Measurements from ENCODE around the gene MAPK14.

Gene MAPK14

DNA sequence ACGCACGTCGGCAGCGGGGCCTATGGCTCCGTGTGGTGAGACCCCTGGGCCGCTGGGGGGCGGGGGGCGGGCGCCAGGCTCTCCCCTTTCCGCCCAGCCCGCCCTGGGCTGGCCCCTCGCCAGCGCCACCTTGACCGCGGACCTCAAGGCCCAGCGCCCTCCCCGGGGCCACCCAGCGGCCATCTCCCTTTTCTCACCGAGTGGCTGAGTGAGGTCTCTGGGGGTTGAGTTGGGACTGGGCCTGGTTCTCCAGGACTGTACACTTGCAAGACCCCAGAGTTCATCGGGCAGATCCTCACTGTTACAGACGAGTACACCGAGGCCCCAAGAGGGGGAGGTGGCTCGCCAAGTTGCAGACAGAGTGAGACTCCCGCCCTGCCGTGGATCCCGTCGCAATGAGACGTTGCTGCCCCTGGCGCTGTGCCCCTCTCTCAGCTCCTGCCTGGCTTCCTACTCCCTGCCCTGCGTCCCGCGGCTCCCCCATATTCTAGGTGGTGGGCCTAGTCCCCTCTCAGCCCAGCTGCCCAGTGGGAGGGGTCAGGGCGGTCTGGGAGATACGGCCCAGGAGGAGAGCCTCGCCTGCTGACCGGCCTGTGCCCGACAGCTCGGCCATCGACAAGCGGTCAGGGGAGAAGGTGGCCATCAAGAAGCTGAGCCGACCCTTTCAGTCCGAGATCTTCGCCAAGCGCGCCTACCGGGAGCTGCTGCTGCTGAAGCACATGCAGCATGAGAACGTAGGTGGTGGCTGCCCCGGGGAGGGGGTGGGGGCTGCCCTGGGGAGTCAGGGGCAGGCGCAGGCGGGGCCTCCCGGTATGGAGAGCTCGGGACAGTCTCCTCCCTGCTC, 103.3 kb downstream of the MAPK14 start:
- Mint-ChIP-seq H3K4me3 (peak overlapping the region; percentile 58), H3K4me1 (peaks cover 42% of the 10 kb centered on the region), H3K9me3 (no peaks in the 10 kb centered on the region), H3K36me3 (ENCODE audit: low read depth) (no peaks in the 10 kb centered on the region), H3K27me3 (ENCODE audit: low read depth, poor library complexity) (peaks cover 56% of the 10 kb centered on the region), H3K27ac (no peak overlapping the region)
- peak; percentile 44 for DNase-seq
- TF ChIP-seq, protein P1, sequence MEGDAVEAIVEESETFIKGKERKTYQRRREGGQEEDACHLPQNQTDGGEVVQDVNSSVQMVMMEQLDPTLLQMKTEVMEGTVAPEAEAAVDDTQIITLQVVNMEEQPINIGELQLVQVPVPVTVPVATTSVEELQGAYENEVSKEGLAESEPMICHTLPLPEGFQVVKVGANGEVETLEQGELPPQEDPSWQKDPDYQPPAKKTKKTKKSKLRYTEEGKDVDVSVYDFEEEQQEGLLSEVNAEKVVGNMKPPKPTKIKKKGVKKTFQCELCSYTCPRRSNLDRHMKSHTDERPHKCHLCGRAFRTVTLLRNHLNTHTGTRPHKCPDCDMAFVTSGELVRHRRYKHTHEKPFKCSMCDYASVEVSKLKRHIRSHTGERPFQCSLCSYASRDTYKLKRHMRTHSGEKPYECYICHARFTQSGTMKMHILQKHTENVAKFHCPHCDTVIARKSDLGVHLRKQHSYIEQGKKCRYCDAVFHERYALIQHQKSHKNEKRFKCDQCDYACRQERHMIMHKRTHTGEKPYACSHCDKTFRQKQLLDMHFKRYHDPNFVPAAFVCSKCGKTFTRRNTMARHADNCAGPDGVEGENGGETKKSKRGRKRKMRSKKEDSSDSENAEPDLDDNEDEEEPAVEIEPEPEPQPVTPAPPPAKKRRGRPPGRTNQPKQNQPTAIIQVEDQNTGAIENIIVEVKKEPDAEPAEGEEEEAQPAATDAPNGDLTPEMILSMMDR (IDR thresholded peaks at IDR 0.05): no peak

DNA sequence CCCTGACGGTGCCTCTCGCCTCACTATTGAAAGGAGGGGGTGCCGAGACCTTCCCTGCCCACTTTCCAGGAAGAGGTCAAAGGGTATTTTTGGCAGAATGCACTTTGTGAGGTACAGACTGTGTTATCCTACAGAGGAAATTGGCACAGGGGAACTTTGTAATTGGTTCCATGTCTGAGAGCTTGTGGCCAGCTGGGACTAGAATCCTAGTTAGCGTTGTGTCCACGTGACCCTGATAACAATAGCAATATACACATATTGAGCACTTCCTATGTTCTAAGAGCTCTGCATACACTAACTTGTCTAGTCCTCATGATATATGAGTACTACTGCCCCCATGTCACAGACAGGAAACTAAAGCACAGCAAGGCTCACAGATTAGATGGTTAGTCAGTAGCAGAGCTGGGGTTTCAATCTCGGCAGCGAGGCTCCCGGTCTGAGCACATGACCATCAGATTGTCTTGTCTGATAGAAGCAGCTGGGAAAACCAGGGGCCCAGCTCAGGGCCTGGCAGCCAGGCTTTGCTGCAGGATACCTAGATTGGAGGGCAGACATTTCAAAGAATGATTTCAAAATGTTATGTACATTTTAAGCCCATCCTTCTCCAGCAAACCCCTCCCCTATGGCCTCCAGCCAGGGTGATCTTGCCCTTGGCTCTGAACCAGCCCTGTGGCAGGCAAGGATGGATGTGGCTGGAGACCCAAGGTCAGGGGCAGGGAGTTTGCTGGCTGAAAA, 104.1 kb downstream of the MAPK14 start:
- H3K27ac Mint-ChIP-seq: no peak overlapping the region
- H3K9me3 Mint-ChIP-seq: no peaks in the 10 kb centered on the region
- no peaks in the 10 kb centered on the region for H3K36me3 Mint-ChIP-seq (ENCODE audit: low read depth)
- peaks cover 54% of the 10 kb centered on the region for H3K27me3 Mint-ChIP-seq (ENCODE audit: low read depth, poor library complexity)
- peak overlapping the region; percentile 49 for H3K4me3 Mint-ChIP-seq
- peaks cover 47% of the 10 kb centered on the region for H3K4me1 Mint-ChIP-seq
- no peak for DNase-seq
- TF ChIP-seq, protein P1 (IDR thresholded peaks at IDR 0.05): no peak

DNA sequence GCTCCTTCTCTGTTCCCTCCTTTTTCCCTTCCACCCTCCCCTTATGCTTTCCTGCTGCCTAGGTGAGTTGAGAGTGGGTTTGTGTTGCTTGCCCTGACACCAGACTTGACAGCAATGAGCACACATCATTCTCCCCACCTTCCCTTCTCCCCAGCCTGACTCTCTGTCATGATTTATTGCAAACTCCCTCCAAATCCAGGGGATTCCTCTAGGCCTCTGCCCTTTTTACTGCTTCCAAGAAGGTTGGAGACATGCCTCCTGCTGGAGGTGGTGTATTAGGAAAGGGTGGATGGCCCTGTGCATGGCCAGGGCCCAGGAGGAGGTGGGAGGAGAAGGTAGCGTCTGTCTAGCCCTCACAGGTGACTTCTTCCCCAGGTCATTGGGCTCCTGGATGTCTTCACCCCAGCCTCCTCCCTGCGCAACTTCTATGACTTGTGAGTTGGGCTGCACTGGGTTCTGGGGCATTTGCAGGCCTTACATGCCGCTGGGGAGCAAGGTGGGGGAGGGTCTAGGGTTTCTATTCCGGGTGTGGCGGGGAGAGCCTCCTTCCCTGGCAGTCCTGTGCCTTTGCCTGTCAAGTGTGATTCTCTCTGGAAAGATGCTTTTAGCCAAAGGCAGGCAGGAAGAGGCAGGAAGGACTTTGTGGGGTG, 104.8 kb downstream of the MAPK14 start:
- TF ChIP-seq, protein P1 (IDR thresholded peaks at IDR 0.05): no peak
- no peak for DNase-seq
- H3K9me3 Mint-ChIP-seq: no peaks in the 10 kb centered on the region
- peaks cover 48% of the 10 kb centered on the region for H3K27me3 Mint-ChIP-seq (ENCODE audit: low read depth, poor library complexity)
- H3K27ac Mint-ChIP-seq: no peak overlapping the region
- peak overlapping the region; percentile 2 for H3K4me3 Mint-ChIP-seq
- H3K36me3 Mint-ChIP-seq (ENCODE audit: low read depth): no peaks in the 10 kb centered on the region
- peaks cover 51% of the 10 kb centered on the region for H3K4me1 Mint-ChIP-seq

DNA sequence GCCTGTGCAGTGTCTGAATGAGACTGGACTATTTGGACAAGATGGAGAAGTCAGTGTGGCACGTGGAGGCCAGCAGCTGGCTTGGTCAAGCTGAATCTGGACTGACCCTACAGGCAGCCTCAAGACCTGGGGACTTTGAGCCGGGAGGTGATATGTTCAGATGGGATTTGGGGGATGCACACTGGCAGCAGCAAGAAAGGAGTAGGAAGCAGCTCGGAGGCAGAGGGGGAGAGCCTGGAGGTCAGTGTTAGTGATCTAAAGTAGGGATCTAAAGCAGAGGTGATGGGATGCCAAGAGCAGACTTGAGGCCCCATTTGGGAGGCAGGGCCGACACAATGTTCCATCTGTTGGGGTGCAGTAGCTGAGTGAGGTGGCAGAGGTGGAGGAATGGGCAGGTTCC, 105.5 kb downstream of the MAPK14 start:
- Mint-ChIP-seq H3K27me3 (ENCODE audit: low read depth, poor library complexity) (peaks cover 42% of the 10 kb centered on the region), H3K4me1 (peaks cover 51% of the 10 kb centered on the region), H3K4me3 (no peak overlapping the region), H3K27ac (no peak overlapping the region), H3K36me3 (ENCODE audit: low read depth) (no peaks in the 10 kb centered on the region), H3K9me3 (no peaks in the 10 kb centered on the region)
- TF ChIP-seq, protein P1 (IDR thresholded peaks at IDR 0.05): no peak
- no peak for DNase-seq

DNA sequence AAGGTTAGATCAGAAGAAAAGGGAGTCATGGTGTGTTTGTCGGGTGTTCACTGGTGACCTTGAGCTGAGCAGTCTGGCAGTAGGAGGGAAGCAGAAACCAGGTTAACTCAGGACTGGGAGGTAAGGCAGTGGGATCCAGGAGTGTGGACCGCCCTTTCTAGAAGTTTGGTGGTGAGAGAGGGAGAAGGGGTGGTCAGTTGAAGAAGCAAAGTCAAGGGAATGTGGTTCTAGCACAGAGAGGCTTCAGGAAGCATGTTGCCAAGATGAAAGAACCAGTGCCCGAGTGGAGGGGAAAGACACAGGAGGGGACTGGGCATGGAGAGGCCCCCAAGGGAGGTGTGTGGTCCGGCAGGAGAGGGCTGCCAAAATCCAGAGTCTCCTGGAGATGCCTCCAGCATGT, 106.3 kb downstream of the MAPK14 start:
- no peak for DNase-seq
- Mint-ChIP-seq H3K27ac (no peak overlapping the region), H3K27me3 (ENCODE audit: low read depth, poor library complexity) (peaks cover 36% of the 10 kb centered on the region), H3K4me1 (peaks cover 51% of the 10 kb centered on the region), H3K36me3 (ENCODE audit: low read depth) (no peaks in the 10 kb centered on the region), H3K4me3 (no peak overlapping the region), H3K9me3 (no peaks in the 10 kb centered on the region)
- TF ChIP-seq, protein P1 (IDR thresholded peaks at IDR 0.05): no peak

Data from nephron progenitor cell (in vitro differentiated cells).